D341Med (cell line): ENCODE results near the gene TLCD3B.
A peak's percentile ranks its signal among the peaks of the same experiment; 100 is the strongest.

ENCODE experiments used
- DNase-seq: peaks from one replicate; pipeline ENCODE4 v3.0.0; 2012; ENCODE audit warnings: low spot score

TLCD3B gene

GRCh38 chr16:30030841-30031413, at the start of gene TLCD3B:
Gene TLCD3B, minus strand, starts transcription at chr16:30031271. Its CDS starts 744 bp downstream, at chr16:30030527.
- peak; percentile 64 for DNase-seq

DNA sequence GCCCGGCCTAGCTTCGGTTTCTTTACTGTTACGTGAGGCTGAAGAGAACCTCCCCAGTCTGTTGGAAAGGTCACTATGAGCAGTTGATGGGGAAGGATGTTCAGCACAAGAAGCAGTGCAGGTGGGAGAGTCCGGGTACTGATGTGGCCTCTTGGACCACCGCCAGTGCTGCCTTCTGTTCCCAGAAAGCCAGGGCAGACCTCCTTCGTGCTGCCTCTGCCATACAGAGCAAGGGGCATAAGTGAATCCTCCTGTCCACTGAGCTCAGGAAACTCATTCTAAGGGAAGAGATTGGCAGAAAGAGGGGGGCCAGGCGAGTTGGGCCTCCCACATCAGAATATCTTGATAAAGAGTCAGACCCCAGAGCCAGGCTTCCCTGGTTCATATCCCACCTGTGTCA, 48.4 kb upstream of the TLCD3B start:
- no peak for DNase-seq

GRCh38 chr16:30078744-30079143, 47.7 kb upstream of the TLCD3B start:
- DNase-seq, result no peak

DNA sequence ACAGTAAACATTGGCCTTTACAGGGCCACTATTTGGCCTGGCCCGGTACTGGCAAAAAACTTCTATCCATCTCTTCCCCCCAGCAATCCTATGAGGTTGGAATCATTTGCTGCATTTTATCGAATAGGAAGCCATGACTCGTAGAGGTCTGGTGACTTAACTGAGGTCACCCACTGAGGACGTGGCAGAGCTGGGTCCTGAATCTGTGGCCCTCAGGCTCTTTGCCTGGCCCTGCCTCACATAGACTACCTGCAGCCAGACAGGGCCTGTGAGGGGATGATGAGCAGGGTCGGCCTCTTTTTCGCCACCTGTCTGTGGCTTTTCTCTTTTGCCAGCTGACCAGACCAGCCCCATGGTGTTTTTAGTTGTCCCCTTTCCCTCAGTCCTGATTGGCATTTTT, 46.6 kb upstream of the TLCD3B start:
- no peak for DNase-seq

DNA sequence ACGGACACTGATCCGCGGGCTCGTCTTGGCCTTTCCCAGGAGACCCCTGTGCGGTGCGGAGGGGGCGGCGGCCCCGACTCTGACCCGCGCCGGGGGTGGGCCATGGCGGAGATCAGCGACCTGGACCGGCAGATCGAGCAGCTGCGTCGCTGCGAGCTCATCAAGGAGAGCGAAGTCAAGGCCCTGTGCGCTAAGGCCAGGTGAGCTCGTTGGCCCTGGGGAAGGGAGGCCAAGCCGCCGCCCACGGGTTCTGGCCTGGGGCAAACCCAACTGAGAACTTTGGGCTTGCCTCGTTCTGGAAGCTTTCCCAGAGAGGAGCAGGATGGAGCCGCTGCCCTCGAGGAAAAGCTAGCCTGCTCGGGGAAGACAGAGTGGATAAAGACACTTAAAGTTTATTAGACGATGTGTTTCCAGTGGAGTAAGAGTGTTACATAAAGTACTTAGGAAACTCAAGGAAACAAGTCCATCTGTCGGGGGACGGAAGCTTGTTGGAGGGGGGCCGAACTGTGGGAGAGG, 45.3 kb upstream of the TLCD3B start:
- no peak for DNase-seq

GRCh38 chr16:30075503-30076275, 44.6 kb upstream of the TLCD3B start, which contains the start of gene PPP4C:
Gene PPP4C, plus strand, starts transcription at chr16:30075994. Its CDS starts 384 bp downstream, at chr16:30076378.
- peak; percentile 94 for DNase-seq

DNA sequence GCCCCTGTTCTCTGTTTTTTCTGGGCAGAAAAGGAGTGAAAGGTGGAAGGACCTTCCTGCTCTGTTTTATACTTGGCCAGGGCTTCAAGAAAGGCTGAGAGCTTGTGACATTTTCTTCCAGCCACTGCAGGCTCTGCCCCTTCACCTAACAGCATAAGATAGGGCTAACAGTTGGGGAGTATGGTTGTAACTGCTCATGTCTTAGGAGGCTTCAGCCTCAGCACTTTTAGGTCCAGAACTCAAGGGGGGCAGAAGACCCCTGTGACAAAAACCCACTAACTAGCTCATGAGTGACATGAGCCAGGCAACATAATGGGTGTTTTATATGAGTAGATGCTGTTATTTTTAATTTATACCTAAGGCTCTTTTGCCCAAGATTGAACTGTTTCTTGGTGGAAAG, 39.4 kb upstream of the TLCD3B start:
- no peak for DNase-seq

DNA sequence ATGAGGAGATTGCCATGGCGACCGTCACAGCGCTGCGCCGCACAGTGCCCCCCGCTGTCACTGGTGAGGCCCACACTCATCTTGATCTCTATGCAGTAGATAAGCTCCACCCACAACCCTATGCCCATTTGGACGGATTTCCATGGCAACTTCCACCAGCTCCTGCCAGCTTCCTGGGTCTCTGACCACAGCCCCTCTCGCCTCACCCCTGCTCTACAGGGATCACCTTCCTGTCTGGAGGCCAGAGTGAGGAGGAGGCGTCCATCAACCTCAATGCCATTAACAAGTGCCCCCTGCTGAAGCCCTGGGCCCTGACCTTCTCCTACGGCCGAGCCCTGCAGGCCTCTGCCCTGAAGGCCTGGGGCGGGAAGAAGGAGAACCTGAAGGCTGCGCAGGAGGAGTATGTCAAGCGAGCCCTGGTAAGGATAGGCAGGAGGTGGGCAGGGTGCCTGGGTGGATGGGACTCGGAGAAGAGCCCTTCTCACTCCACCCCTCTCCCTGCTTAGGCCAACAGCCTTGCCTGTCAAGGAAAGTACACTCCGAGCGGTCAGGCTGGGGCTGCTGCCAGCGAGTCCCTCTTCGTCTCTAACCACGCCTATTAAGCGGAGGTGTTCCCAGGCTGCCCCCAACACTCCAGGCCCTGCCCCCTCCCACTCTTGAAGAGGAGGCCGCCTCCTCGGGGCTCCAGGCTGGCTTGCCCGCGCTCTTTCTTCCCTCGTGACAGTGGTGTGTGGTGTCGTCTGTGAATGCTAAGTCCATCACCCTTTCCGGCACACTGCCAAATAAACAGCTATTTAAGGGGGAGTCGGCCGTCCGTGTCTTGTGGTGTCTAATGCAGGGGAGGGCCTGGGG, 38.8 kb upstream of the TLCD3B start:
- no peak for DNase-seq

DNA sequence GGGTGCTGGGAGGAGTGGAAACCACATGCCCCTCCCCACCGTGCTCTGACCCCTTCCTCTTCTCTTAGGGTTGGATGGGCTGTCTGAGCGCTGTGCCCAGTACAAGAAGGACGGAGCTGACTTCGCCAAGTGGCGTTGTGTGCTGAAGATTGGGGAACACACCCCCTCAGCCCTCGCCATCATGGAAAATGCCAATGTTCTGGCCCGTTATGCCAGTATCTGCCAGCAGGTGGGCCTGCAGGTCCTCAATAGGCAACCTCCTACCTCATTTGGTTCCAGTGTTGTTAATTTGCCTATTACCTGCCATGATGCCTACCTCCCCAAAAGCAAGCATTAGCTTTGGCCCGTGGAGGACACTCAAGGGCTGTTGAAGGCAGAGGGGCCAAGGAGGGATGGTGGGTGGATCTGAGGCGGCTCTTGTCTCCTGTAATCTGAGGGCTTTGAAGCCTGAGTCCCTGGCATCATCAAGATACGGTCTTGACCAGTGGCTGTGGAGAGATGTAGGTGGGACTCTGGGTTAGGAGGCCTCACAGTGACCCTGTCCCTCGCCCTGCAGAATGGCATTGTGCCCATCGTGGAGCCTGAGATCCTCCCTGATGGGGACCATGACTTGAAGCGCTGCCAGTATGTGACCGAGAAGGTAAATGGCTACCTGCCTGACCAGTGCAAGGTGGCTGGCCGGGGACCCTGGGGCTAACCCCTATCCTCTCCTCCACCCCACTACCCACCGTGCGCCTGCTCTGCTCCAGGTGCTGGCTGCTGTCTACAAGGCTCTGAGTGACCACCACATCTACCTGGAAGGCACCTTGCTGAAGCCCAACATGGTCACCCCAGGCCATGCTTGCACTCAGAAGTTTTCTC, 37.9 kb upstream of the TLCD3B start:
- DNase-seq, result no peak

DNA sequence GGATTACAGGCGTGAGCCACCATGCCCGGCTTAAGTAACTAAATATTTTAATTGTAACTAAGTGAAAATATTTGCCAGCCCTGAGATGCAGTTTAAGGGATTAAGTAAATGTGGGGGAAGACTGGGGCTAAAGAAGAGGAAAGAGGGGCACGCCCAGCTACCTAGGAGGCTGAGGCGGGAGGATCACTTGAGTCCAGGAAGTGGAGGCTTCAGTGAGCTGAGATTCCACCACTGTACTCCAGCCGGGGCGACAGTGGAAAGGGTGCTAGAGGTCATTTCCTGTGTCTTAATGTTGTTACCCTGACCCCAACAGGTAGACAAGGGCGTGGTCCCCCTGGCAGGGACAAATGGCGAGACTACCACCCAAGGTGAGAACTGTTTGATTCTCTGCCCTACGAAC, 37.3 kb upstream of the TLCD3B start:
- no peak for DNase-seq

- DNase-seq, result no peak
Measured at GRCh38 chr16:30067584-30067916, 36.5 kb upstream of the TLCD3B start.

DNA sequence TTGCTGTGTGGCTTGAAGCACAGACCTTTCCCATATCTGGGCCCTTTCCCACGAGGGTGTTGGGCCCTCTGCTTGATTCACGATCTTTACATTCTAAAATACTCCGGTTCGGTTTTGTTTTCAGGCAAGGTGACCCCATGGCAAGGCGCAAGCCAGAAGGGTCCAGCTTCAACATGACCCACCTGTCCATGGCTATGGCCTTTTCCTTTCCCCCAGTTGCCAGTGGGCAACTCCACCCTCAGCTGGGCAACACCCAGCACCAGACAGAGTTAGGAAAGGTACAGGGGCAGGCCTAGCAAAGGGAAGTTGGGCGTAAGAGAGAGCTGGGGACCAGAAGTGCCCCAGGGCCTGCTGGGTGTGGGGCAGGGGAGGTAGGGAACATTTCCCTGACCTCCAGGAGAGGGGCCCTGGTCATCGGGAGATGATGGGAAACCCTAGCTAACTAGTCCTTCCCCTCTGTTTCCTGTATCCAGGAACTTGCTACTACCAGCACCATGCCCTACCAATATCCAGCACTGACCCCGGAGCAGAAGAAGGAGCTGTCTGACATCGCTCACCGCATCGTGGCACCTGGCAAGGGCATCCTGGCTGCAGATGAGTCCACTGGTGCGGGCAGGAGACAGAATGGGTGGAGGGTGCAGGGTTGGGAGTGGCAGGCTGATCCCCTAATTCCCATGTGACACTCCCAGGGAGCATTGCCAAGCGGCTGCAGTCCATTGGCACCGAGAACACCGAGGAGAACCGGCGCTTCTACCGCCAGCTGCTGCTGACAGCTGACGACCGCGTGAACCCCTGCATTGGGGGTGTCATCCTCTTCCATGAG, 35.9 kb upstream of the TLCD3B start:
- DNase-seq, result peak; percentile 73

GRCh38 chr16:30065943-30066760, 35.1 kb upstream of the TLCD3B start:
- no peak for DNase-seq

DNA sequence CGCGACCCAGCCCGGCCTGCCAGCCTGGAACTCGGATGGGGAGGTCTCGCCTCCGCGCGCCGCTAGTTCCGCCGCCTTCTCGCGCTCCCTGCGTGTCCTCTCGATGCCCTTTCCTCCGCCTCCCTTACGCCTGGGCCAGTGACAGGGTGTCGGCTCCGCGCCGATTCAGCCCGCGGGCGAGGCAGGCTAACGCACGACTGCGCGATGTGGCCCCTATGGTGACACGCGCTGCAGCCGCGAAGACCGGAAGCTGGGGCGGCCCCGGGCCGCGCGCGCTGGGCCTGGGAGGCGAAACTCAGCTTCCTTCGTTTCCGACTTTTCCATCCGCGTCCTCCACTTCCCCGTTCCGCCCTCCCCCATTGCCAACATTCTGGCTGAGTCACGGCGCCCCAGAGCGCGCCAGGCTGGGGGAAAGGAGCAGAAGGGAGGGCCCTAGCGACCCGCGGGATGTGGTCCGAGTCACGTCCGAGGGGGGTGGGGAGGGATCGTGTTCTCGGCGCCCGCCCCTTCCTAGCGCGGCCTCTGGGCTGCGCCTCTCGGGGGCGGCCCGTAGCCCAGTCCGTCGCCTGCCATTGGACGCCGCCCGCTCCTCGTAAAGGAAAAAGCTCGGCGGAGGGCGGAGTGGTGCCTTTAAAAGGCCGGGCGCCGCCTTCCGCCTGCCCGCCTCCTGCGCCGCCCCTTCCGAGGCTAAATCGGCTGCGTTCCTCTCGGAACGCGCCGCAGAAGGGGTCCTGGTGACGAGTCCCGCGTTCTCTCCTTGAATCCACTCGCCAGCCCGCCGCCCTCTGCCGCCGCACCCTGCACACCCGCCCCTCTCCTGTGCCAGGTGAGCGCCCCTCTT, 34.3 kb upstream of the TLCD3B start, which contains the start of gene ALDOA:
Gene ALDOA (plus strand): TSS at position 659 of the 841 bp plus-strand sequence. CDS start 1,138 bp downstream, outside the sequence.
- DNase-seq, result peak; percentile 90

GRCh38 chr16:30064729-30065101, 33.6 kb upstream of the TLCD3B start:
- peak; percentile 85 for DNase-seq

DNA sequence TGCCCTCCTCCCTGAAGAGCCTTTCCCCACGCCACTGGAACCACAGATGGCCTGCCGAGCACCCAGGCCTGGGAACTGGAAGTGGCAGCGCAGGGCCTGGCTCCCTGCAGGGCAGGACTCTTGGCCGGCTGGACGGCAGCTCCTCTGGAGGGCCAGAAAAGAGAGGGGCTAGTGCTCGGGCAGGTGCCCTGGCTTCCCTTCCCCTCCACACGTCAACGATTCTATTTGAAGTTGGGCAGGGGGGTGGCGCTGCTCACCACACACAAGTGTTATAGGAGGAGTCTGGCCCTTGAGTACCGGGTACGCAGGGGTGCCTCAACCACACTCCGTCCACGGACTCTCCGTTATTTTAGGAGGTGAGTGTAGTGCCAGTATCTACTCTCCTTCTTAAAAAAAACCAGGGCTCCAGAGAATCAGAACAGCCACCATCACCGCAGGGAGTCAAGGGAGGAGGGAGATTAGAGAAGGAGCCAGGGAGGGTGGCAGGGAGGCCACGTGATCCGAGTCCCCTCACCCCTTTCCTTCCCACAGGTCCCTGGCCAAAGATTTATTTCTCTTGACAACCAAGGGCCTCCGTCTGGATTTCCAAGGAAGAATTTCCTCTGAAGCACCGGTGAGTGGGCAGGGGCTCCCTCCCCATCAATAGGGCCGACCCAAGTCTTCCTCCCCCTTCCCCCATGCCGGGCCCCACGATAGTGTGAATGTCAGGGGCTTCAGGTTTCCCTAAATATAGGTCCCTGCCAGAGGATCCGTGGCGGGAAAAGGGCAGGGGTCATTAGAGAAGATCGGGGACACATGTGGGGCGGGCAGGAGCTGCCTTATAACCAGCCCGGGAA, 33.0 kb upstream of the TLCD3B start:
- peak; percentile 62 for DNase-seq

DNA sequence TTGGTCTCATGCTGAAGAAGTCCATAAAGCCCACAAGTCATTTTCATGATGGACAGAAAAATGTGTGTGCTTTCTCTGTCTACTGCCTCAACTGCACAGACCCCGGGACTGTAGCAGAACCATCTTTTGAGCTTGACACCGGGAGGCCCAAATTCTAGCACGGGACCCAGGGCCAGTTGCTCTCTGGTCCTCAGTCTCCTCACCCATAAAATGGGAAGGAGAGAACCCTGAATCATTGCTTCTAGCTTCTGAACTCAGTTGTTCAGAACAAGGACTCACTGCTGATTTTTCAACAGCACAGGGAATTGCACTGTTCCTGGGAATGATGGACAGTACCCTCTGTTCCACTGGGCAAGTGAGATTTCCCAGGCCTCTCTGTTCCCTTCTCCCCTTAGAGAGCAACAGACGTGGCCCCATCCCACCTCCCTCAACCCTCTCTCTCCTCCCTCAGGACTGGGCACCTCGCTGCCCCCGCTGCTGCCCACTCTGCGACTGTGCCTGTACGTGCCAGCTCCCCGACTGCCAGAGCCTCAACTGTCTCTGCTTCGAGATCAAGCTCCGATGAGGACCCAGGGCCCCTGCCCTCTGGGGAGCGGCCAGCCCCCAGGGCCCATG, 32.3 kb upstream of the TLCD3B start:
- DNase-seq, result no peak
